Thoracic aorta (tissue), 2 donors: Measurements from ENCODE around the gene SNRNP200. TPM values are rescaled to one million over a fixed set of nuclear protein-coding genes. Genes with fewer than 3 reads are reported as not detected.

Experiments used
- ATAC-seq: fragments of 150-250 bp; one replicate; pipeline ENCODE4 v1.8.0; 2017; ENCODE audit warnings: low read depth; ENCODE audit not compliant: insufficient number of reproducible peaks, low FRiP score
- DNase-seq: peaks from one replicate; pipeline ENCODE4 v3.0.0-alpha.2; 2020; ENCODE audit warnings: low spot score
- H3K27ac ChIP-seq, 2 donors: fragments of 200-600 bp; sonication (generic); 1 replicate in 1 of 2; 2 replicates in 1 of 2; pipeline ENCODE4 v1.5.1; 2016; ENCODE audit warnings: mild to moderate bottlenecking in 2 of 2, moderate library complexity in 2 of 2
- H3K27me3 ChIP-seq: fragments of 200-600 bp; sonication (generic); replicated peaks from 2 replicates; pipeline ENCODE4 v1.6.0; 2016; ENCODE audit warnings: mild to moderate bottlenecking; ENCODE audit not compliant: insufficient read depth
- H3K36me3 ChIP-seq: fragments of 200-600 bp; sonication (generic); one replicate; pipeline ENCODE4 v1.5.1; 2016
- H3K4me1 ChIP-seq, 2 donors: fragments of 200-600 bp; sonication (generic); 1 replicate in 1 of 2; 2 replicates in 1 of 2; pipeline versions ENCODE4 v1.5.1 to v1.6.0; 2016; ENCODE audit warnings: low read depth in 2 of 2, mild to moderate bottlenecking in 1 of 2; ENCODE audit not compliant: control insufficient read depth in 1 of 2
- H3K4me3 ChIP-seq: fragments of 200-600 bp; sonication (generic); 2 replicates; pipeline ENCODE4 v1.5.1; 2016; ENCODE audit warnings: mild to moderate bottlenecking
- H3K9me3 ChIP-seq: fragments of 200-600 bp; sonication (generic); 2 replicates; pipeline ENCODE4 v1.5.1; 2016
- total RNA-seq, 2 donors: library from RNA; depleted of rRNA; stranded (reverse); fragments of >200 nt; gene quantifications; one replicate each; pipeline versions ENCODE4 v1.1.0 to v1.2.3, GENCODE V29; 2016
- TF ChIP-seq, protein P1 (sequence below): fragments of 200-600 bp; sonication (generic); IDR thresholded peaks from one replicate; pipeline ENCODE4 v1.5.1; 2019; ENCODE audit warnings: antibody characterized with exemption

SNRNP200 gene
- total RNA-seq, 2 donors from 2014 or later = 77.2 to 85.6 TPM

DNA sequence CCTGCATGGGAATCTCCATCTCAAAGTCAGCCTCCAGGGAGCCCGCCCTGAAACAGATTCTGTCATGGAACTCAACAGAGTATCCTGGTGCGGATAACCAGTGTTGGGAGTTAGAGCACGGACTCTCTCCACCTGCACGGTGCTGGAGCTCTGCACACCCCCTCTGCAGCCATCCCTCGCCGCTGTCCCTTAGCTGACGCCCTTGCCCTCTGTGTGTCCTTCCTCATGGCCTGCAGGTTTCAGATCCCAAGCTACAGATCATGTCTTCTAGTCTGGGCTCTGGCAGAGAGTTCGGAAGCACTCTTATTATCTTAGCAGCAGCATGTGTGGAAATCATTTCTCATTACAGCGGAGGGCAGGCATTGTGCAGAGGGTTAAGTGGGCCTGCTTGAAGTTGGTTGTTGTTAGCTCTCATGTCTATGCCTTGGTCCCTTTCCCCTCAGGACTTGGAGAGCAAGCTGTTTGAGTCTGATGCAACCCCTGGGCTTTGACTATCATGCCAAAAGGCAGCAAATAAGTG is 65.5 kb downstream of the SNRNP200 start:
- H3K27ac ChIP-seq = no peak overlapping the region
- TF ChIP-seq, protein P1, sequence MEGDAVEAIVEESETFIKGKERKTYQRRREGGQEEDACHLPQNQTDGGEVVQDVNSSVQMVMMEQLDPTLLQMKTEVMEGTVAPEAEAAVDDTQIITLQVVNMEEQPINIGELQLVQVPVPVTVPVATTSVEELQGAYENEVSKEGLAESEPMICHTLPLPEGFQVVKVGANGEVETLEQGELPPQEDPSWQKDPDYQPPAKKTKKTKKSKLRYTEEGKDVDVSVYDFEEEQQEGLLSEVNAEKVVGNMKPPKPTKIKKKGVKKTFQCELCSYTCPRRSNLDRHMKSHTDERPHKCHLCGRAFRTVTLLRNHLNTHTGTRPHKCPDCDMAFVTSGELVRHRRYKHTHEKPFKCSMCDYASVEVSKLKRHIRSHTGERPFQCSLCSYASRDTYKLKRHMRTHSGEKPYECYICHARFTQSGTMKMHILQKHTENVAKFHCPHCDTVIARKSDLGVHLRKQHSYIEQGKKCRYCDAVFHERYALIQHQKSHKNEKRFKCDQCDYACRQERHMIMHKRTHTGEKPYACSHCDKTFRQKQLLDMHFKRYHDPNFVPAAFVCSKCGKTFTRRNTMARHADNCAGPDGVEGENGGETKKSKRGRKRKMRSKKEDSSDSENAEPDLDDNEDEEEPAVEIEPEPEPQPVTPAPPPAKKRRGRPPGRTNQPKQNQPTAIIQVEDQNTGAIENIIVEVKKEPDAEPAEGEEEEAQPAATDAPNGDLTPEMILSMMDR = no peak
- ATAC-seq = no peak

DNA sequence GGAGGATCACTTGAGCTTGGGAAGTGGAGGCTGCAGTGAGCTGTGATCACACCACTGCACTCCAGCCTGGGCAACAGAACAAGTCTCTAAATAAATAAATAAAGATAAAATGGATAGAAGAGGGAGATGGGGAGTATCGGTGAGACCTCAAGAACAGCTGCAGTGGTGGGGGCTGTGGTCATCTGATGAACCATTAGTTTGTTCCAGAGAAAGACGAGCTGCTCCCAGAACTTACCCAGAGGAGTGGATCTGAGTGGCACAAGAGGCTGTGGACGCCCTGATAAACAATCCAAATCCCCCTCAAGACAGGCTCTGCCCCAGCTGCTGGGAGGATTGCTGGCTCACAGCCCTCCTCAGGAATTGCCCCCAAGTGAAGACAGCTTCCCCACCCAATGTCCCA is 66.3 kb downstream of the SNRNP200 start:
- Histone ChIP-seq H3K36me3 (no peaks in the 10 kb centered on the region), H3K27ac (no peak overlapping the region), H3K9me3 (no peaks in the 10 kb centered on the region), H3K4me1 (no peaks in the 10 kb centered on the region), H3K27me3 (no peaks in the 10 kb centered on the region), H3K4me3 (no peak overlapping the region)
- TF ChIP-seq, protein P1 = no peak
- no peak for DNase-seq
- ATAC-seq = no peak

More for the DNA sequence above, 65.5 kb downstream of the SNRNP200 start:
- Histone ChIP-seq H3K36me3 (no peaks in the 10 kb centered on the region), H3K4me3 (no peak overlapping the region), H3K9me3 (no peaks in the 10 kb centered on the region), H3K4me1 (no peaks in the 10 kb centered on the region), H3K27me3 (no peaks in the 10 kb centered on the region)
- DNase-seq = no peak

DNA sequence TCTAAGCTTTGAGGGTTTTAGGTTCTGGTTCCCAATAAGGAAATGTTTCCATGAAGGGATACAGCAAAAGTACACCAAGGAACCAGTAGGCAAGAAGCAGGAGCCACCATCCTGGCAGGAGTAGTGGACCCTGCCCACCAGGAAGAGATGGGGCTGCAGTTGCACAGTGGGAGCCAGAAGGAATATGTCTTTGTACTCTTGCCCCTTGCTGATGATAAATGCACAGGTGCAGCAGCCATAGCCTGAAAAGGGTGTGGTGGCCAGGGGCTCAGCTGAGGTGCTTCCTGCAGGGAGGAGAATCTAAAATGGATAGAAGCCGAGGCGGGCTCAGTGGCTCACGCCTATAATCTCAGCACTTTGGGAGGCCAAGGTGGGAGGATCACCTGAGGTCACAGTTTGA is 67.1 kb downstream of the SNRNP200 start:
- Histone ChIP-seq H3K27me3 (no peaks in the 10 kb centered on the region), H3K9me3 (no peaks in the 10 kb centered on the region), H3K4me3 (no peak overlapping the region), H3K27ac (no peak overlapping the region), H3K4me1 (no peaks in the 10 kb centered on the region), H3K36me3 (no peaks in the 10 kb centered on the region)
- DNase-seq = no peak
- TF ChIP-seq, protein P1 = no peak
- ATAC-seq = no peak

DNA sequence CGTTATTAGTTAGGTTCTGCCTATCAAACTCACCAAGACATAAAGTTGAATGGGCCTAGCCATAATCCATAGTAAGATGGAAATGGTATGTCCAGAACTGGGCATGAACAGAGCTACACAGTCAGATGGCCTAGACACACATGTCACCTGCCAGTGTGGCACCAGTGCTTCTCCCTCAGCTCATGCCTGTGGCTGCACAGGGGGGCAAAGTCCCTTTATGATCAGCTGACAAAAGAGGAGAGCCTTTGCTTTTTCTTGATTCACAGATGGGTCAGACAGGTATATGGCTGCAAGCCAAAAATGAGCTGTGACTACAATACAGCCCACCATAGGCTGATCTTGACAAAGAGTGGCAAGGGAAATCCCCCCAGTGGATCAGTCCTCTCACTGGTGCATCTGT is 68.5 kb downstream of the SNRNP200 start:
- Histone ChIP-seq H3K4me1 (no peaks in the 10 kb centered on the region), H3K27me3 (no peaks in the 10 kb centered on the region), H3K4me3 (no peak overlapping the region), H3K27ac (no peak overlapping the region), H3K36me3 (no peaks in the 10 kb centered on the region), H3K9me3 (no peaks in the 10 kb centered on the region)
- ATAC-seq (no peak), DNase-seq (no peak)
- TF ChIP-seq, protein P1 = no peak

DNA sequence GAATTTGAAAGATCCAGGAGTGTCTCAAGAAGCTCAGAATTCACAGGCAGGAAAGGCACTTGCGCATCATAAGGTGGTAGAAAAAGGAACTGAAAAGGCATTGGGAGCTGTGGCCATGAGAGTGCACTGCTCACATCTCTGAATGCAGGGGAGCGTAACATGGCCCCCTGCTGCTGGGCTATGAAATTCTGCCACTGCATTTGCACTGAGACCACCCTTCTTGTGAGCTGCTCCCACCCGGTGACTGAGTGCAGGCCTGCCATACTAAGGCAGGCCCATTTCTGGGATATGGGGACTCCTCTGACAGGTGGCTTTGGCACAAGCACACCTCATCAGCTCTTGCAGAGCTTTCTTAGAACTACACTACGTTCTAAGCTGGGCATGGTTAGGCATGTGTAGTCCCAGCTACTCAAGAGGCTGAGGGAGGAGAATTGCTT is 71.4 kb downstream of the SNRNP200 start:
- Histone ChIP-seq H3K36me3 (no peaks in the 10 kb centered on the region), H3K4me1 (no peaks in the 10 kb centered on the region), H3K27me3 (no peaks in the 10 kb centered on the region), H3K4me3 (no peak overlapping the region), H3K27ac (no peak overlapping the region), H3K9me3 (no peaks in the 10 kb centered on the region)
- DNase-seq (no peak), ATAC-seq (no peak)
- TF ChIP-seq, protein P1 = no peak
